Pulmonary artery endothelial cell (primary cell): Measurements from ENCODE around the gene SRGAP1. TPM values are rescaled to one million over a fixed set of nuclear protein-coding genes. Genes with fewer than 3 reads are reported as not detected.

ENCODE experiments used
- DNase-seq: peaks from one replicate; pipeline ENCODE4 v3.0.0-alpha.2; 2011; ENCODE audit warnings: low read depth, low spot score
- total RNA-seq: library from RNA; depleted of rRNA; stranded (reverse); fragments of >200 nt; gene quantifications from 2 replicates; pipeline ENCODE4 v1.2.3, GENCODE V29; 2014

The SRGAP1 gene
- total RNA-seq, 1 donor from 2014 or later: 1.8 TPM

- DNase-seq: no peak
Measured at GRCh38 chr12:63935361-63935760, 90.9 kb downstream of the SRGAP1 start.

DNA sequence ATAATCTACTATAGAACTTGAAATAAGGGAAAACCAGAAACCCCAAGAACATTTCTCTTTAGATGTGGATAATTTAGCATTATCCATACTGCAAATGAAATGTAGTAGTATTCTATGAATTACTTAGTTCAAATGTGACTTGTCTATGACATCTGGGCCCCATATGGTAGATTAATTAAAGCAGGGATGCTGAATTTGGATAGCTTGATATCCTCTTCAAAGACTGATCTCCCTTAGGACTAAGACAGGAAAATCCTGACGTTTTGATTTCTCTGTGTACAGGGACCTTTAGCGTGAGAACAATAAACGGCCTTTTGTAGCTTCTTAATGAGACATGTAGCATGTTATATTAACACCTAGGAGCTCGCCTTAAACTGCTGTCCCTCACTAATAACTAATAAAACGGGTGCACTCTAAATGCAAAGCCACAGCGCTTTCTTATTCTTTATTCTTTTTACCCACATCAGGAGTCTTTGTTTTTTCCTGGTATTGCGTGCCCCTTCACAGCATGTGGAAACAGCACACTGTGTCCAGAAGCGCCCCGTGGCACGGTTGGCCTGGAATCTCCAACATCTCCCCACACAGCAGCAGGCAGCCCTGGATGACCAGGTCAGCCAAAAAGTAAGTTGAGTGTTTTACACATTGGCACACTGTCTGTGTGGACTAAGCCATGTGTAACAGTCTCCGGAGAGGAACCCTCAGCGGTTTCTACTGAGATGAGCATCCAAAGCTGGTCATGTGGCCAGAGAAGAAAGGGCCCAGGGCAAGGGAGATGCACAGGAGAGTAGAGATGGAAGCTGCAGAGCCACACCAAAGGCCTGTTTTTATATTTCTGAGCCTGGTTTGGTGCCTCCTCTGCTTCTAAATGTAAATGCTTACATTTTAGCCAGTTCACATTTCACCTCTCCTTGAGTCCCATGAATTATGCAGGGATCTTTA is 93.1 kb downstream of the SRGAP1 start:
- DNase-seq: no peak

DNA sequence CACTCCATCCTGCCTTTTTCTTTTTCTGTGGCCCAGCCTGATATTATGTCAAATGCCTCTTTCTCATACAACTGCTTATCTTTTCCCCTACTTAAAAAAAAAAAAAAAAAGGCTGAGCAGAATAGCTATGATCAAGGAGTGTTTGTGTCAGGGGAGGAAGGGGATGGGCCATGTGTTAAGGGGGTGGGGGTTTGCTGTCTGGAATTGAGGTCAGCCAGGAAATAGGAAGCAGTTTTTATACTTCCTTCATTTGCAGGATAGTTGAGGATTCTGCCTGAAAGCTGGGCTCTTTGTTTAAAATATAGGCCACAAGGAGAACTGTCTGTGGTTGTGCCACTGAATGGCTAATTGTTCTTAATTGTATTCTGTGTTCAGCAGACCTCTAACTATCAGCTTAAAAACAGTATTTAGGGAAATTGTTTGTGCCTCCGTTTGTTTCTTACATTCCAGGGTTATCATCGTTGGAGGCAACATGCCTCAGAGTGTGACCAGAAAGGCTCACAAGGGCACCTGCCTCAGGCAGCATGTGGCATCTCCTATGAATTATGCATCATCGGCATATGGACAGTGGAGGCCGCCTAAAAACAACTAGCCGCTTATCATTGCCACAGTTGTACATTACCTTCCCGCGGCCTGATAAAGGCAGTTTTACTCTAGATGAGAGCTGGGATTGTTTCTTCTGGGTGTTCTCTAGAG is 96.0 kb downstream of the SRGAP1 start:
- DNase-seq: no peak

- no peak for DNase-seq
Measured at GRCh38 chr12:63941166-63941800, 96.8 kb downstream of the SRGAP1 start.

DNA sequence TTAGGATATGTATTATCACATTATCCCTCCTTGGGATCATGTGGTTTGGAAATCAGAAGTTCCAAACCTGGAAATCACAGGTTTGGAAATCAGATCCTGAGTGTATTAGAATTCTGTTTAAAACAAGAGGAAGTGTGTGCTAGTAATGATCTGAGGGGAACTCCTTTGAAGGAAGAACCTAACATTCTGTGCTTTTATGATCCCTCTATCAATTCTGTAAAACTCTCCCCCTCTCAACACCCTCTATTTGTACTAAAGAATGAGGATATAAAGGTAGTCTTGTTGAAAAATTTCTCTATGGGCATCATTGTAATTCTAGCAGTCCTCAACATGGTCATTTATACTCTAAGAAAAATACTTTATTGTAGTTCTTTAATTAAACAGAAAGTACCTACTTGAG is 97.4 kb downstream of the SRGAP1 start:
- DNase-seq: no peak

- DNase-seq: no peak
Measured at GRCh38 chr12:63942464-63943241, 98.2 kb downstream of the SRGAP1 start.

DNA sequence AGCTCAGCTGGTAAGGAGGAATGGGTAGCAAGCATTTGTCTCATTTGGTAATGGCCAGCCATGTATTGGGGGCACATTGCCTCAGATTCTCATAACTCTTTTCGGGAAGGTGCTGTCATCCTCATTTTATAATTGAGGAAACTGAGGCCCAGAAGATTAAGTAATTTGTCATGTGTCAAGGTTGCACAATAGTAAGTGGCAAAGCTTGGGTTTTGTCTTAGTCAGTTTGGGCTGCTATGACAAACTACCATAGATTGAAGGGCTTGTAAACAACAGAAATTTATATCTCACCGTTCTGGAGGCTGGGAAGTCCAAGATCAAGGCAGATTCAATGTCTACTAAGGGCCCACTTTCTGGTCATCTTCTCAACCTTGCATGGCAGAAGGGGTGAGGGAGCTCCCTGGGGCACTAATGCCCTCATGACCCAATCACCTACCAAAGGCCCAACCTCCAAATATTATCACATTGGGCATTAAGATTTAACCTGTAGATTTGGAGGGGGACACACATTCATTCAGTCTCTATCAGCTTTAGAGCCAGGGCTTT is 99.6 kb downstream of the SRGAP1 start:
- DNase-seq: no peak

- no peak for DNase-seq
Measured at GRCh38 chr12:63944586-63945228, 100.2 kb downstream of the SRGAP1 start.

- DNase-seq: no peak
Measured at GRCh38 chr12:63945777-63946176, 101.3 kb downstream of the SRGAP1 start.

DNA sequence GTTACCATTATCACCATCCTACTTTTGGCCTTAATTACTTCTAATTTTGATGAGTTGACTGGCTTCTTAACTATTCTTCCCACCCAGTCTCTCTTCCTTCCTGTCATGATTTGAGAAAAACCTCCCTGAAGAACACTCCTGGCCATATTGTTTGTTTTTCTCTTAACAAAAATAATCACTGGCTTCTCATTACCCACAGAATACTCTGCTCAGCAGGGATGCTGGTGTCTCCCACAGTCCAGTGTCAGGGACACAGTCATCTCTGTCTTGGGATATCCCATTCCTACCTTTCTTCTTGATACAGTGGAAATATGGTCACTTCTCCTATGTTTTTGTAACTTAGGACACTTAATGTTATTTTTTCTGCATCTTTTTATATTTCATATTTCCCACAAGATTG is 103.7 kb downstream of the SRGAP1 start:
- no peak for DNase-seq

GRCh38 chr12:63949902-63950301 is 105.4 kb downstream of the SRGAP1 start:
- no peak for DNase-seq

GRCh38 chr12:63952995-63953394 is 108.5 kb downstream of the SRGAP1 start:
- no peak for DNase-seq

GRCh38 chr12:63955831-63956666 is 111.5 kb downstream of the SRGAP1 start:
- DNase-seq: no peak

DNA sequence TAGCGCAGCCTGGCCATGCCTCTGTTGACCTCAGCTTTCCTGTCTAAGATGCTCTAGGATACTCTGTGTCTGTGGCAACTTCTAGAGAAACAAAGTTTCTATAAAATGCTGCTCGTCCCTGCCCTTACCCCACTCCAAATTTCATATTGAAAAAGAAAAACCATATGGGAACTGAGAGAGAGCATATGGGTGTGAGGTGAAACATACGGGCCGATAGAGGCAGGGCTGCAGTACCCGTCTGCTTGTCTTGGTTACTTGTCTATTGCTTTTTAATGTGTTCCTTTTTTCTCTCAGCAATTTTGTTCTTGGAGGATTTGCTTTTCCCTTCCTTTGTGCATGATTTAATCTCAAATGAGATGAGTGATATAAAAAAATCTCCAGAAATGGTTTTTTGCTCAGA is 113.0 kb downstream of the SRGAP1 start:
- no peak for DNase-seq

- DNase-seq: no peak
Measured at GRCh38 chr12:63958876-63959580, 114.5 kb downstream of the SRGAP1 start.

GRCh38 chr12:63961048-63961447 is 116.5 kb downstream of the SRGAP1 start:
- no peak for DNase-seq

GRCh38 chr12:63961543-63961942 is 117.0 kb downstream of the SRGAP1 start:
- DNase-seq: no peak

DNA sequence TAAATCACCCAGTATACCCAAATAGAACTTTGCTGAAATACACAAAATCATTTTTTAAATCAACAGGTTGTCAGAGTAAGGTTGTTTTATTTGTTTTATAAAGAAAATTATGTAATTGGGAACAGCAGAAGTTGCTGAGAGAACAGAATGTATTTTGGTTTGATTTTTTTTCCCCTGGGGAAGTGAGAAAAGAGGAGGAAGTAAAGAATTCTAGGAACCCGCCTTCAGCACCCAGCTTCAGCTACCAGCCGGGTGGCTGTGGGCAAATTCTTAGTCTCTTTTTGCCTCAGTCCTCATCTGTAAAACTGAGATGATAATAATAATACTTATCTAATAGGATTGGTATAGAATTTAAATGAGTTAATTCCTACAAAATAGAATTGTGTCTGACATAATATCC is 119.4 kb downstream of the SRGAP1 start:
- DNase-seq: no peak

GRCh38 chr12:63964301-63964700 is 119.8 kb downstream of the SRGAP1 start:
- no peak for DNase-seq
